BLaER1 treated with 17β-estradiol and CSF1 and Interleukin-3, amounts not matched to agents 10 nM and 100 nM (cell line): ENCODE results near the gene EXD2.
"Not testable (repeated sequence)": the region's sequence is repeated elsewhere in the genome, so short reads cannot be mapped to it uniquely, and the experiment has no call there.

Experiments
- H3K27ac ChIP-seq, 11 experiments: shearing (Covaris generic); formaldehyde crosslinking; 2 replicates each; pipeline ENCODE4 v1.8.1; 2022
- H3K27me3 ChIP-seq, 11 experiments: shearing (Covaris generic); formaldehyde crosslinking; 2 replicates each; pipeline ENCODE4 v1.8.1; 2022
- H3K36me3 ChIP-seq, 11 experiments: shearing (Covaris generic); formaldehyde crosslinking; 2 replicates each; pipeline ENCODE4 v1.8.1; 2022
- H3K4me1 ChIP-seq, 10 experiments: shearing (Covaris generic); formaldehyde crosslinking; 2 replicates each; pipeline ENCODE4 v1.8.1; 2022
- H3K4me2 ChIP-seq, 11 experiments: shearing (Covaris generic); formaldehyde crosslinking; 2 replicates each; pipeline ENCODE4 v1.8.1; 2022
- H3K4me3 ChIP-seq, 10 experiments: shearing (Covaris generic); formaldehyde crosslinking; 2 replicates each; pipeline ENCODE4 v1.8.1; 2022
- H3K9ac ChIP-seq, 11 experiments: shearing (Covaris generic); formaldehyde crosslinking; 2 replicates each; pipeline ENCODE4 v1.8.1; 2022
- H3K9me3 ChIP-seq, 11 experiments: shearing (Covaris generic); formaldehyde crosslinking; replicated peaks in 1 of 11; 2 replicates each; pipeline ENCODE4 v1.8.1; 2022
- H4K20me1 ChIP-seq, 11 experiments: shearing (Covaris generic); formaldehyde crosslinking; 2 replicates each; pipeline ENCODE4 v1.8.1; 2022
- Cebpa-rat ChIP-seq, 11 experiments: shearing (Covaris generic); IDR thresholded peaks; 2 replicates each; pipeline ENCODE4 v1.8.1; 2022

The EXD2 gene

DNA sequence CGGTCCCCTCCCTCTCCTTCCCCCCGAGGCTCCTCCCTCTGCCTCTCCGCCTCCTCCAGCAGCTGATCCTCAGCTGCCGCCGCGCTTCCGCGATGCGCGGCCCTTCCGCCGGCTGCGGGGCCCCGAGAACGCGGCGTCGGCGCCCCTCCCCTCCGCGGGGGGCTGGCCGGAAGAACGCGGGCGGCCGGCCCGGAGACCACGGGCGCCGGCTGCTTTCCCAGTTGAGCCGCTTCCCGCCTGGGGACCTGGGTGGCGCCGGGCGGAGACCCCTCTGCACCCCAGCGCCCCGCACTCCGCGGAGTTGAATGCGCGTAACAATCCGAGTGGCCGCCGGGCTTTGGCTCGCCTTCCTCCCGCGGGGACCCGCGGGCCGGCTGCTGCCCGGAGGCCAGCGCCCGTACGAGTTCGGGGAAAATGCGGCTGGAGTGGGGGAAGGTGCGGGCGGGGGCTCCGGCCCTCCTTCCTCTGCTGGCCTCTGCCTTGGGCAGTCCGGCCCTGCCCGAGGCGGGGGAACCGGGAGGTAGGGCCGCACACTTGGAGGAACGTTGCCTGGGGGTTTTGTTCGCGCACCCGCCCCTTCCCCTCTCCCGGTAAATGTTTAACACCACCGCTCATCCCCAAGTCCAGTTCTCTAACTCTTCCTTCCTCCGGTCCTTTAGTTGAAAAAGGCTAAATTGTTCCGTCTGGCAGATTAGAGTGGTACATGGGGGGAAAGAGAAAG is 38.0 kb upstream of the EXD2 start:
- H3K36me3 ChIP-seq = peaks cover 11 to 15% (median 11%) of the 10 kb centered on the region in 11 experiments; a peak in 20 of 22 replicates
- TF ChIP-seq Cebpa-rat (IDR thresholded peaks at IDR 0.05) = no peak
- H3K9ac ChIP-seq = peak overlapping the region; percentile 92 to 98 (median 96)
- no peaks in the 10 kb centered on the region for H3K9me3 ChIP-seq
- H3K4me2 ChIP-seq = peak overlapping the region; percentile 77 to 100 (median 90)
- peak overlapping the region; percentile 88 to 96 (median 92) for H3K4me3 ChIP-seq
- H3K4me1 ChIP-seq = peaks cover 24 to 28% (median 25%) of the 10 kb centered on the region in 10 experiments
- peaks cover 0 to 30% (median 13%) of the 10 kb centered on the region in 11 experiments; a peak in 14 of 22 replicates for H4K20me1 ChIP-seq
- H3K27me3 ChIP-seq = peaks cover 0 to 19% (median 12%) of the 10 kb centered on the region in 11 experiments; a peak in 16 of 22 replicates
- peak overlapping the region; percentile 78 to 96 (median 92) for H3K27ac ChIP-seq

DNA sequence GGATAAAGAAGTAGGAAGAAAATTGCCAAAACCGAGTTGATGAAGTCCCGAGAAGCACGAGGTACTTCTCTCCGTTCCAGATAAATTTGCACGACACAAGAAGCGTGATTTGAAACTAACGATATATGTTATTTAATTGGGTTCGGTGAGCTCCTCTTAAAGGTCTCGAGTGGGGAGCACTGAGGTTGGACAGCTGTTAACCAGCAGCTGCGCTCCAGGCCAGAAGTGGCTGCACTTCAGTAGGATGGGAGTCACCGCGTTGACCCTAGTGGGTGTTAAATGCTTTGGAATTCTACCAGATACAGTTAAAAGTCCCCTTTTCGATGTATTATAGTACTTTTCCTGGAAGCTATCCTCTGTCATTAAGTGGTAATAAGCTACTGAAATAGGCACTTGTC is 37.4 kb upstream of the EXD2 start:
- no peak for TF ChIP-seq Cebpa-rat (IDR thresholded peaks at IDR 0.05)
- peaks cover 24 to 28% (median 25%) of the 10 kb centered on the region in 10 experiments for H3K4me1 ChIP-seq
- peak overlapping the region; percentile 88 to 96 (median 92) for H3K4me3 ChIP-seq
- H4K20me1 ChIP-seq = peaks cover 0 to 24% (median 8%) of the 10 kb centered on the region in 11 experiments; a peak in 14 of 22 replicates
- H3K36me3 ChIP-seq = peaks cover 5 to 10% (median 6%) of the 10 kb centered on the region in 11 experiments; a peak in 20 of 22 replicates
- peaks cover 0 to 19% (median 12%) of the 10 kb centered on the region in 11 experiments; a peak in 16 of 22 replicates for H3K27me3 ChIP-seq
- H3K9me3 ChIP-seq = no peaks in the 10 kb centered on the region
- H3K27ac ChIP-seq = peak overlapping the region in 9 of 11 experiments; percentile 89 to 96 (median 93); a peak in 13 of 22 replicates
- peak overlapping the region; percentile 92 to 98 (median 96) for H3K9ac ChIP-seq
- H3K4me2 ChIP-seq = peak overlapping the region; percentile 77 to 100 (median 90)

DNA sequence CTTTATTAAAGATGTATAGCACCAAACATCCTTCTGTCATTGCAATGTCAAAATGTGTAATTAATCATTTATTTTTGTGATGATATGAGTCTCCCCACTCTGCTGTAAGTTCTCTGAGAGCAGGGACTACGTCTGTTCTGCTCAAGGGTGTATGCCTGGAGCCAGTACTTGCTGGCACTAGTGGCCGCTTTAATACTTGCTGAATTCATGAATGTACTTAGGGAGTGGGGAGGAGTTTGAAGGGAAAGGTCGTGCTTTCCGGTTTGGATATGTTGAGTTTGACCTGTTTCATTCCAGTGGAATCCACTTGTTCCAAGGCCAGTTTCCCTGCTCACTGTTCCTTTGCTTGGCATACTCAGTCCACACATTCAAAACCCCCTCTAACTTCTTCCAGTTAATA is 36.5 kb upstream of the EXD2 start:
- Histone ChIP-seq H3K27me3 (peaks cover 0 to 19% (median 12%) of the 10 kb centered on the region in 11 experiments; a peak in 16 of 22 replicates), H3K4me2 (no peak overlapping the region), H3K4me3 (no peak overlapping the region), H4K20me1 (peaks cover 0 to 15% (median 8%) of the 10 kb centered on the region in 11 experiments; a peak in 14 of 22 replicates), H3K4me1 (peaks cover 19 to 24% (median 22%) of the 10 kb centered on the region in 10 experiments), H3K27ac (no peak overlapping the region), H3K9ac (no peak overlapping the region), H3K9me3 (no peaks in the 10 kb centered on the region), H3K36me3 (peaks cover 0 to under 1% (median 0%) of the 10 kb centered on the region in 11 experiments; a peak in 2 of 22 replicates)
- no peak for TF ChIP-seq Cebpa-rat (IDR thresholded peaks at IDR 0.05)

DNA sequence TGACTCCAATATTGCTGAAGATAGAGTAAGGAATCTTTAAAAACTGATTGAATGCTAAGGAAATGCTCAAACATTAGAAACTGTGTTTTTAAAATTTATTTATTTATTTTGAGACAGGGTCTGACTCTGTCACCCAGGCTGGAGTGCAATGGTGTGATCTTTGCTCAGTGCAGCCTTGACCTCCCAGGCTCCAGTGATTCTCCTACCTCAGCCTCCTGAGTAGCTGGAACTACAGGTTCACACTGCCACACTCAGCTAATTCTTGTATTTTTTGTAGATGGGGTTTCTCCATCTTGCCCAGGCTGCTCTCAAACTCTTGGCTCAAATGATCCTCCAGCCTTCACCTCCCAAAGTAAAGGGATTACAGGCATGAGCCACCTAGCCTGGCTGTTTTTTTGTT is 35.1 kb upstream of the EXD2 start:
- peaks cover 0 to 9% (median 5%) of the 10 kb centered on the region in 11 experiments; a peak in 10 of 22 replicates for H3K9me3 ChIP-seq
- peaks cover 5 to 9% (median 7%) of the 10 kb centered on the region in 10 experiments; a peak in 16 of 20 replicates for H3K4me1 ChIP-seq
- H4K20me1 ChIP-seq = peaks cover 0 to under 1% (median under 1%) of the 10 kb centered on the region in 11 experiments; a peak in 5 of 22 replicates
- TF ChIP-seq Cebpa-rat (IDR thresholded peaks at IDR 0.05) = no peak
- no peaks in the 10 kb centered on the region for H3K36me3 ChIP-seq
- no peak overlapping the region for H3K27ac ChIP-seq
- H3K27me3 ChIP-seq = peaks cover 0 to 19% (median 12%) of the 10 kb centered on the region in 11 experiments; a peak in 16 of 22 replicates
- H3K4me2 ChIP-seq = no peak overlapping the region
- no peak overlapping the region for H3K9ac ChIP-seq
- no peak overlapping the region for H3K4me3 ChIP-seq

DNA sequence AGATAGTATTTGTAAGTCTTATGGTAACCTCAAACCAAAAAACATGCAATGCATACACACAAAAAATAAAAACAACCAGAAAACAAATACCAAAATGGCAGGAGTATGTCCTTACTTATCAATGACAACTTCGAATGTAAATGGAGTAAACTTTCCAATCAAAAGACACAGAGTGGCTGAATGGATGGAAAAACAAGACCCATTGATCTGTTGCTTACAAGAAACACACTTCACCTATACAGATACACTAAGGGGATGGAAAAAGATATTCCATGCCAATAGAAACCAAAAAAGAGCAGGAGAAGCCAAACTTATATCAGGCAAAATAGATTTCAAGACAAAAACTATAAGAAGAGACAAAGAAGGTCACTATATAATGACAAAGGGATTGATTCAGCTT is 29.7 kb upstream of the EXD2 start:
- no peak overlapping the region for H3K4me3 ChIP-seq
- no peaks in the 10 kb centered on the region for H3K4me1 ChIP-seq
- TF ChIP-seq Cebpa-rat (IDR thresholded peaks at IDR 0.05) = no peak
- no peaks in the 10 kb centered on the region for H4K20me1 ChIP-seq
- H3K27ac ChIP-seq = no peak overlapping the region
- H3K9ac ChIP-seq = no peak overlapping the region
- H3K27me3 ChIP-seq = no peaks in the 10 kb centered on the region
- no peak overlapping the region for H3K4me2 ChIP-seq
- H3K36me3 ChIP-seq = no peaks in the 10 kb centered on the region
- peaks cover 13 to 55% (median 26%) of the 10 kb centered on the region in 11 experiments for H3K9me3 ChIP-seq

DNA sequence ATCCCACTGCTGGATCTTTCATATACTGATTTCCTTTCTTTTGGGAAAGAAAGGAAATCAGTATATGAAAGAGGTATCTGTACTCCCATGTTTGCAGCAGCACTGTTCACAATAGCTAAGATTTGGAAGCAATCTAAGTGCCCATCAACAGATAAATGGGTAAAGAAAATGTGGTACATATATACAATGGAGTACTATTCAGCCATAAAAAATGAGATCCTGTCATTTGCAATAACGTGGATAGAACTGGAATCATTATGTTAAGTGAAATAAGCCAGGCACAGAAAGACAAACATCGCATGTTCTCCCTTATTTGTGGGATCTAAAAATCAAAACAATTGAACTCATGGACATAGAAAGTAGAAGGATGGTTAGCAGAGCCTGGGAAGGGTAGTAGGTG is 25.5 kb upstream of the EXD2 start:
- not testable (repeated sequence) for H3K36me3 ChIP-seq, H3K27me3 ChIP-seq, H4K20me1 ChIP-seq, H3K9ac ChIP-seq, H3K4me1 ChIP-seq, H3K4me3 ChIP-seq, H3K4me2 ChIP-seq, H3K27ac ChIP-seq
- peaks cover 13 to 50% (median 25%) of the 10 kb centered on the region in 11 experiments for H3K9me3 ChIP-seq

DNA sequence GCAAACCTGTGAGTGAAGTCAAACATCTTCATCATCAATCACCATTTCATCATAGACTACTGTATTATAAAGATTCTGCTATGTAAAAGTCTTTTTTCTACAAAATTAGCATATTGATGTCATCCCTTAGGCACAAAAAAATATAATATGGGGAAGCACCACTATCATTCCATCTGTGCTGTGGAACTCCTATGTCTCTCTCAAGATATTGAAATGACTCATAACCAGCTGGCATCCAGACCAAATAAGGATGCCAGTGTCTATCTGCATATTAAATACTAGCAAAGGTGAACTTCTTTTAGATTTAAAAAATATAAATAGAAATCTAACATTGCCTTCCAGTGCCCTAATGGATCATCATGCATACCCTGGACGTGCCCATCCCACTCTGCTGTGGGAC is 20.5 kb upstream of the EXD2 start:
- Histone ChIP-seq H3K36me3 (no peaks in the 10 kb centered on the region), H3K4me2 (no peak overlapping the region), H3K27ac (no peak overlapping the region), H4K20me1 (no peaks in the 10 kb centered on the region), H3K9ac (no peak overlapping the region), H3K4me1 (no peaks in the 10 kb centered on the region), H3K9me3 (peaks cover 0 to 1% (median 0%) of the 10 kb centered on the region in 11 experiments; a peak in 1 of 22 replicates), H3K27me3 (no peaks in the 10 kb centered on the region), H3K4me3 (no peak overlapping the region)
- no peak for TF ChIP-seq Cebpa-rat (IDR thresholded peaks at IDR 0.05)

DNA sequence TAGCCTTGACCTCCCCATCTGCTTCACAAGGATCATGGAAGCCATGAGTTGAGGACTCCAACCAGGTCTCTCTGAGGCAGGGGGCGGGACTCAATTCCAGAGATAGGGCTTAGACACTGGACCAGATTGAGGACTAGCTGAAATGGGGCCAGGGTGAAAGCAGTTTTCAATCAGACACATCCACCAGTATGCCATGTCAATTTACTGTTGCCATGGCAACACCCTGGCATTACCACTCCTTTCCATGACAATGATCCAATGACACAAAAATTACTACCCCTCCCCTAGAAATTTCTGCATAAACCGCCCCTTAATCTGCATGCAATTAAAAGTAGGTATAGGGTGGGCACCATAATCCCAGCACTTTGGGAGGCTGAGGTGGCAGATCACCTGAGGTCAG is 19.7 kb upstream of the EXD2 start:
- Histone ChIP-seq H3K4me2 (no peak overlapping the region), H3K9me3 (no peaks in the 10 kb centered on the region), H3K4me1 (no peaks in the 10 kb centered on the region), H3K4me3 (no peak overlapping the region), H3K36me3 (no peaks in the 10 kb centered on the region), H4K20me1 (no peaks in the 10 kb centered on the region), H3K27ac (no peak overlapping the region), H3K9ac (no peak overlapping the region), H3K27me3 (no peaks in the 10 kb centered on the region)
- TF ChIP-seq Cebpa-rat (IDR thresholded peaks at IDR 0.05) = no peak

DNA sequence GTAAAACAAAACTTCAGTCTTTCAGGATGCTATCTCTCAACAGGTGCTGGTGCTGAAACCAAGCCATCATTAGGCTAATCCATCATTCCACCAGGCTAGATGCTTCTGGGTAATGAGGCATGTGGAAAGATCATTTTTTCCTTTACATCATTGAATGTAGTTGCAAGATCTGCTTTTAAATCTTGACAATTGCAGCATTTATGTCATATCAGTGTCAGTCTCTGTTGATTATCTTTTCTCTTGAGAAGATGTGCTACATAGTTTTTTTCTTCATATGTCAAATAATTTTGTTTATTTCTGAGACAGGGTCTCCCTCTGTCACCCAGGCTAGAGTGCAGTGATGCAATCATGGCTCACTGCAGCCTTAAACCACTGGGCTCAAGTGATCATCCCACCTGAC is 16.2 kb upstream of the EXD2 start:
- no peaks in the 10 kb centered on the region for H3K36me3 ChIP-seq
- no peak overlapping the region for H3K27ac ChIP-seq
- TF ChIP-seq Cebpa-rat (IDR thresholded peaks at IDR 0.05) = no peak
- no peaks in the 10 kb centered on the region for H3K9me3 ChIP-seq
- no peak overlapping the region for H3K4me3 ChIP-seq
- H3K9ac ChIP-seq = no peak overlapping the region
- no peaks in the 10 kb centered on the region for H3K4me1 ChIP-seq
- no peaks in the 10 kb centered on the region for H4K20me1 ChIP-seq
- H3K4me2 ChIP-seq = no peak overlapping the region
- no peaks in the 10 kb centered on the region for H3K27me3 ChIP-seq
